Smooth muscle cell (in vitro differentiated cells): Measurements from ENCODE around the gene GABRB1. TPM values are rescaled to one million over a fixed set of nuclear protein-coding genes. Genes with fewer than 3 reads are reported as not detected.

Experiments used
- DNase-seq: peaks from one replicate; lab custom pipeline; 2025; ENCODE audit not compliant: unreplicated experiment; lab: John Stamatoyannopoulos, UW
- H2AFZ ChIP-seq: fragments of 200-600 bp; sonication (generic); 2 replicates; pipeline ENCODE4 v1.6.0; 2016; ENCODE audit warnings: antibody characterized with exemption, low read depth, mild to moderate bottlenecking
- H3F3A ChIP-seq: fragments of 200-600 bp; sonication (generic); 2 replicates; pipeline ENCODE4 v1.6.0; 2017; ENCODE audit warnings: antibody characterized with exemption, low read depth
- H3K27ac ChIP-seq: fragments of 200-600 bp; sonication (generic); 2 replicates; pipeline ENCODE4 v1.5.1; 2016; ENCODE audit warnings: low read depth, mild to moderate bottlenecking
- H3K27me3 ChIP-seq: fragments of 200-600 bp; sonication (generic); 2 replicates; pipeline ENCODE4 v1.6.1; 2016; ENCODE audit warnings: low read depth, mild to moderate bottlenecking
- H3K36me3 ChIP-seq: fragments of 200-600 bp; sonication (generic); 2 replicates; pipeline ENCODE4 v1.5.1; 2016; ENCODE audit warnings: low read depth
- H3K4me1 ChIP-seq: fragments of 200-600 bp; sonication (generic); 2 replicates; pipeline ENCODE4 v1.5.1; 2016; ENCODE audit warnings: low read depth
- H3K4me2 ChIP-seq: fragments of 200-600 bp; sonication (generic); 2 replicates; pipeline ENCODE4 v1.6.0; 2016; ENCODE audit warnings: mild to moderate bottlenecking
- H3K4me3 ChIP-seq: fragments of 200-600 bp; sonication (generic); 2 replicates; pipeline ENCODE4 v1.5.1; 2016; ENCODE audit warnings: mild to moderate bottlenecking
- H3K79me2 ChIP-seq: fragments of 200-600 bp; sonication (generic); 2 replicates; pipeline ENCODE4 v1.6.0; 2016; ENCODE audit warnings: low read depth, mild to moderate bottlenecking
- H3K9ac ChIP-seq: fragments of 200-600 bp; sonication (generic); 2 replicates; pipeline ENCODE4 v1.6.0; 2016; ENCODE audit warnings: low read depth
- H3K9me3 ChIP-seq: fragments of 200-600 bp; sonication (generic); replicated peaks from 2 replicates; pipeline ENCODE4 v1.5.1; 2016; ENCODE audit warnings: low read depth
- H4K20me1 ChIP-seq: fragments of 200-600 bp; sonication (generic); 2 replicates; pipeline ENCODE4 v1.6.0; 2016; ENCODE audit warnings: low read depth
- CTCF ChIP-seq: fragments of 200-600 bp; sonication (generic); IDR thresholded peaks from 2 replicates; pipeline ENCODE4 v1.5.1; 2017; ENCODE audit warnings: borderline replicate concordance, mild to moderate bottlenecking, antibody characterized with exemption; ENCODE audit not compliant: insufficient read depth, poor library complexity, severe bottlenecking
- WGBS: methylation state at CpG from one replicate; pipeline ENCODE4 v1.1.7; 2016; ENCODE audit warnings: low lambda C conversion rate; 5-methylcytosine and 5-hydroxymethylcytosine counted together
- polyA plus RNA-seq: library from polyadenylated mRNA; unstranded; fragments of >200 nt; fragmentation: Nextera tagmentation; extraction: Ambion mirVana; gene quantifications from 2 replicates; pipeline ENCODE4 v1.2.1, GENCODE V29; 2016
- total RNA-seq: library from RNA; depleted of rRNA; stranded (reverse); fragments of >200 nt; gene quantifications from 2 replicates; pipeline ENCODE4 v1.2.3, GENCODE V29; 2014

GABRB1 gene
- total and polyA plus RNA-seq, 2 experiments from 2014 or later = 0.22 TPM; not detected in 1

- Histone ChIP-seq H3K4me1 (no peaks in the 10 kb centered on the region), H3K4me3 (no peak overlapping the region), H3K27me3 (no peaks in the 10 kb centered on the region), H2AFZ (no peak overlapping the region), H3K9ac (no peak overlapping the region), H3K9me3 (no peaks in the 10 kb centered on the region), H3K79me2 (no peaks in the 10 kb centered on the region), H4K20me1 (no peaks in the 10 kb centered on the region), H3K4me2 (no peak overlapping the region), H3F3A (no peaks in the 10 kb centered on the region), H3K27ac (no peak overlapping the region), H3K36me3 (no peaks in the 10 kb centered on the region)
- no peak for TF ChIP-seq CTCF
- WGBS = 55% methylated on average over 1 of the region's 1 CpG
- DNase-seq = no peak
Observed at GRCh38 chr4:47017494-47017893, 13.9 kb upstream of the GABRB1 start.

GRCh38 chr4:47031751-47032404, 511 bp downstream of the GABRB1 start:
- no peaks in the 10 kb centered on the region for H3F3A ChIP-seq
- H3K27ac ChIP-seq = no peak overlapping the region
- H3K9ac ChIP-seq = no peak overlapping the region
- H3K4me1 ChIP-seq = no peaks in the 10 kb centered on the region
- 3% methylated on average over 19 of the region's 19 CpGs for WGBS
- no peaks in the 10 kb centered on the region for H4K20me1 ChIP-seq
- no peak for TF ChIP-seq CTCF
- peak overlapping the region; percentile 87 for H3K4me2 ChIP-seq
- H3K27me3 ChIP-seq = peaks cover 39% of the 10 kb centered on the region
- peak overlapping the region; percentile 95 for H2AFZ ChIP-seq
- no peak for DNase-seq
- peak overlapping the region; percentile 71 for H3K4me3 ChIP-seq
- no peaks in the 10 kb centered on the region for H3K79me2 ChIP-seq
- H3K9me3 ChIP-seq = no peaks in the 10 kb centered on the region
- no peaks in the 10 kb centered on the region for H3K36me3 ChIP-seq

- no peak for DNase-seq
- Histone ChIP-seq H3K27me3 (peaks cover 39% of the 10 kb centered on the region), H4K20me1 (no peaks in the 10 kb centered on the region), H2AFZ (peak overlapping the region; percentile 95), H3K9me3 (no peaks in the 10 kb centered on the region), H3K4me2 (peak overlapping the region; percentile 87), H3F3A (no peaks in the 10 kb centered on the region), H3K79me2 (no peaks in the 10 kb centered on the region), H3K4me3 (peak overlapping the region; percentile 71), H3K4me1 (no peaks in the 10 kb centered on the region), H3K27ac (no peak overlapping the region), H3K36me3 (no peaks in the 10 kb centered on the region), H3K9ac (no peak overlapping the region)
- 3% methylated on average over 47 of the region's 47 CpGs for WGBS
- TF ChIP-seq CTCF = peak; percentile 71
Observed at GRCh38 chr4:47032405-47033106, 1.2 kb downstream of the GABRB1 start.
